Brain microvascular endothelial cell (primary cell): Measurements from ENCODE around the gene C1orf141.

ENCODE experiments used
- DNase-seq: peaks from one replicate; pipeline ENCODE4 v3.0.0-alpha.2; 2020
- H3K27ac ChIP-seq: fragments of 250-450 bp; sonication (Bioruptor Pico); 2 replicates; pipeline ENCODE4 v1.5.1; 2020; ENCODE audit warnings: mild to moderate bottlenecking, moderate library complexity
- H3K27me3 ChIP-seq: fragments of 250-450 bp; sonication (Bioruptor Pico); replicated peaks from 2 replicates; pipeline ENCODE4 v1.5.1; 2020; ENCODE audit warnings: mild to moderate bottlenecking
- H3K36me3 ChIP-seq: fragments of 250-450 bp; sonication (Bioruptor Pico); replicated peaks from 2 replicates; pipeline ENCODE4 v1.5.1; 2020; ENCODE audit warnings: mild to moderate bottlenecking
- H3K4me3 ChIP-seq: 2 replicates; pipeline ENCODE4 v1.5.1; 2011; ENCODE audit warnings: low read depth, mild to moderate bottlenecking, control low read depth, low read length, moderate library complexity
- in situ Hi-C: cut with HindIII; loops from 2 replicates; pipeline ENCODE4 v1.10.0; 2017; ENCODE audit warnings: low sequenced_read_pairs, low pct_ligation_motif_present
- TF ChIP-seq, protein P1 (sequence below): IDR thresholded peaks from 2 replicates; pipeline ENCODE4 v1.5.1; 2011; ENCODE audit warnings: low read depth, mild to moderate bottlenecking, moderate library complexity, low read length, control low read depth, inconsistent platforms; ENCODE audit errors: missing control alignments

The C1orf141 gene

DNA sequence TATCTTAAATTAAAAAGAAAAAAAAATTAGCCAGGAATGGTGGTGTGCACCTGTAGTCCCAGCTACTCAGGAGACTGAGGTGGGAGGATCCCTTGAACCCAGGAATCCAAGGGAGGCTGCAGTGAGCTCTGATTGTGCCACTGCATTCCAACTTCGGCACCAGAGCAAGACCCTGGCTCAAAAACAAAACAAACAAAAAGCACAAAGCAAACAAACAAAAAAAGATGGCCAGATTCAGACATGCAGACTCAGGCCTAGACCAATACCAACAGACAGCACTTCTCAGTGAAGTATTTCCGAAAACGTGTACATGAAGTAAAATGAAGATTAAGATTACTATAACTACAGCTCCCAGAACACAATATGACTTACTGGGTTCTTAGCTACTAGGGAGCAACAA is 91.4 kb downstream of the C1orf141 start:
- H3K27ac ChIP-seq, result no peak overlapping the region
- H3K4me3 ChIP-seq, result no peak overlapping the region
- peaks cover 25% of the 10 kb centered on the region for H3K36me3 ChIP-seq
- TF ChIP-seq, protein P1, sequence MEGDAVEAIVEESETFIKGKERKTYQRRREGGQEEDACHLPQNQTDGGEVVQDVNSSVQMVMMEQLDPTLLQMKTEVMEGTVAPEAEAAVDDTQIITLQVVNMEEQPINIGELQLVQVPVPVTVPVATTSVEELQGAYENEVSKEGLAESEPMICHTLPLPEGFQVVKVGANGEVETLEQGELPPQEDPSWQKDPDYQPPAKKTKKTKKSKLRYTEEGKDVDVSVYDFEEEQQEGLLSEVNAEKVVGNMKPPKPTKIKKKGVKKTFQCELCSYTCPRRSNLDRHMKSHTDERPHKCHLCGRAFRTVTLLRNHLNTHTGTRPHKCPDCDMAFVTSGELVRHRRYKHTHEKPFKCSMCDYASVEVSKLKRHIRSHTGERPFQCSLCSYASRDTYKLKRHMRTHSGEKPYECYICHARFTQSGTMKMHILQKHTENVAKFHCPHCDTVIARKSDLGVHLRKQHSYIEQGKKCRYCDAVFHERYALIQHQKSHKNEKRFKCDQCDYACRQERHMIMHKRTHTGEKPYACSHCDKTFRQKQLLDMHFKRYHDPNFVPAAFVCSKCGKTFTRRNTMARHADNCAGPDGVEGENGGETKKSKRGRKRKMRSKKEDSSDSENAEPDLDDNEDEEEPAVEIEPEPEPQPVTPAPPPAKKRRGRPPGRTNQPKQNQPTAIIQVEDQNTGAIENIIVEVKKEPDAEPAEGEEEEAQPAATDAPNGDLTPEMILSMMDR, result no peak
- H3K27me3 ChIP-seq, result no peaks in the 10 kb centered on the region
- in situ Hi-C loops, result no loop called here
- no peak for DNase-seq
